HepG2 (cell line): ENCODE data around the gene GLO1. TPM values are rescaled to one million over a fixed set of nuclear protein-coding genes. Genes with fewer than 3 reads are reported as not detected.

Experiments
- CBX5 ChIP-seq: sonication (generic); formaldehyde crosslinking; IDR thresholded peaks from 2 replicates; pipeline ENCODE4 v1.4.0; 2020; ENCODE audit warnings: missing genetic modification reagents, borderline replicate concordance
- EEA1 ChIP-seq: sonication (generic); formaldehyde crosslinking; IDR thresholded peaks from 2 replicates; pipeline ENCODE4 v1.5.1; 2020; ENCODE audit warnings: mild to moderate bottlenecking, missing genetic modification reagents, borderline replicate concordance
- ELF3 ChIP-seq: IDR thresholded peaks from 2 replicates; pipeline ENCODE4 v1.6.1; 2016; ENCODE audit warnings: missing genetic modification reagents, missing compliant biosample characterization
- JDP2 ChIP-seq: sonication (generic); formaldehyde crosslinking; IDR thresholded peaks from 2 replicates; pipeline ENCODE4 v1.8.1; 2022; ENCODE audit warnings: missing genetic modification reagents, borderline replicate concordance
- KLF16 ChIP-seq, 2 experiments: sonication (generic) in 1 of 2; formaldehyde crosslinking in 1 of 2; IDR thresholded peaks; 2 replicates each; pipeline versions ENCODE4 v1.6.1 to v1.8.0; 2016 to 2023; ENCODE audit warnings: missing genetic modification reagents in 2 of 2, missing compliant biosample characterization in 1 of 2
- MIER2 ChIP-seq: IDR thresholded peaks from 2 replicates; pipeline ENCODE4 v1.6.1; 2016; ENCODE audit warnings: missing biosample characterization, missing genetic modification reagents
- PAX8 ChIP-seq: sonication (generic); formaldehyde crosslinking; IDR thresholded peaks from 2 replicates; pipeline ENCODE4 v1.8.0; 2022; ENCODE audit warnings: mild to moderate bottlenecking, missing genetic modification reagents, borderline replicate concordance
- PAXIP1 ChIP-seq: sonication (generic); formaldehyde crosslinking; conservative IDR thresholded peaks from 2 replicates; pipeline ENCODE4 v1.4.0; 2020; ENCODE audit warnings: mild to moderate bottlenecking, missing genetic modification reagents, moderate library complexity
- PHF5A ChIP-seq: IDR thresholded peaks from one replicate; pipeline ENCODE4 v1.6.1; 2018; ENCODE audit warnings: low read depth, missing genetic modification reagents; ENCODE audit not compliant: unreplicated experiment
- POLR2AphosphoS2 ChIP-seq: IDR thresholded peaks from 2 replicates; pipeline ENCODE4 v1.6.1; 2011; ENCODE audit warnings: low read depth, low read length, improper control_type of control experiment
- RFX3 ChIP-seq: IDR thresholded peaks from 2 replicates; pipeline ENCODE4 v1.6.1; 2016; ENCODE audit warnings: missing biosample characterization, missing genetic modification reagents
- SOX5 ChIP-seq: IDR thresholded peaks from 2 replicates; pipeline ENCODE4 v1.6.1; 2016; ENCODE audit warnings: borderline replicate concordance
- TCF12 ChIP-seq, 2 experiments: fragments of 450-650 bp in 1 of 2; sonication (generic) in 1 of 2; formaldehyde crosslinking in 1 of 2; IDR thresholded peaks; 2 replicates each; pipeline versions ENCODE4 v1.6.1 to v1.8.0; 2017 to 2022; ENCODE audit warnings: antibody characterized with exemption in 1 of 2, mild to moderate bottlenecking in 1 of 2, missing genetic modification reagents in 1 of 2, moderate library complexity in 1 of 2
- TEAD2 ChIP-seq: sonication (generic); formaldehyde crosslinking; IDR thresholded peaks from 2 replicates; pipeline ENCODE4 v1.9.0; 2021; ENCODE audit warnings: missing genetic modification reagents
- TEF ChIP-seq: sonication (generic); formaldehyde crosslinking; IDR thresholded peaks from 2 replicates; pipeline ENCODE4 v1.5.0; 2020; ENCODE audit warnings: missing genetic modification reagents
- ZNF446 ChIP-seq: sonication (generic); formaldehyde crosslinking; IDR thresholded peaks from 2 replicates; pipeline ENCODE4 v1.5.0; 2020; ENCODE audit warnings: mild to moderate bottlenecking, missing genetic modification reagents
- ZSCAN12 ChIP-seq: sonication (generic); formaldehyde crosslinking; IDR thresholded peaks from 2 replicates; pipeline ENCODE4 v1.9.0; 2021; ENCODE audit warnings: mild to moderate bottlenecking, missing genetic modification reagents
- polyA plus RNA-seq, 8 experiments: library from polyadenylated mRNA; depleted of rRNA in 3 of 8; stranded (reverse) in 7 of 8; unstranded in 1 of 8; fragments of >200 nt; fragmentation: Illumina TruSeq in 4 of 8; extraction: Trizol in 4 of 8; gene quantifications; 2 replicates each; pipeline versions ENCODE4 v1.2.1 to v1.2.3, GENCODE V29; 2011 to 2016; ENCODE audit warnings: low read depth in 4 of 8, missing spikeins in 1 of 8, mixed read lengths in 1 of 8; ENCODE audit not compliant: insufficient read depth in 1 of 8
- total RNA-seq, 5 experiments: library from RNA; depleted of rRNA; stranded (reverse); fragments of >200 nt; fragmentation: Illumina TruSeq; extraction: Trizol; gene quantifications; 2 replicates each; pipeline ENCODE4 v1.2.3, GENCODE V29; 2016; ENCODE audit warnings: low read depth in 1 of 5
- TF ChIP-seq, protein P1 (sequence below): sonication (generic); formaldehyde crosslinking; IDR thresholded peaks from 2 replicates; pipeline ENCODE4 v1.4.0; 2020; ENCODE audit warnings: missing genetic modification reagents, mild to moderate bottlenecking, borderline replicate concordance
- TF ChIP-seq, protein P2 (sequence below): sonication (generic); formaldehyde crosslinking; IDR thresholded peaks from 2 replicates; pipeline ENCODE4 v1.5.0; 2020; ENCODE audit warnings: mild to moderate bottlenecking, missing genetic modification reagents, borderline replicate concordance

Gene GLO1
- total and polyA plus RNA-seq, 2 of the 13 experiments (the other 11 are each of a cell fraction or from before 2014, with no cell fraction given), result 77.1 to 177 TPM

DNA sequence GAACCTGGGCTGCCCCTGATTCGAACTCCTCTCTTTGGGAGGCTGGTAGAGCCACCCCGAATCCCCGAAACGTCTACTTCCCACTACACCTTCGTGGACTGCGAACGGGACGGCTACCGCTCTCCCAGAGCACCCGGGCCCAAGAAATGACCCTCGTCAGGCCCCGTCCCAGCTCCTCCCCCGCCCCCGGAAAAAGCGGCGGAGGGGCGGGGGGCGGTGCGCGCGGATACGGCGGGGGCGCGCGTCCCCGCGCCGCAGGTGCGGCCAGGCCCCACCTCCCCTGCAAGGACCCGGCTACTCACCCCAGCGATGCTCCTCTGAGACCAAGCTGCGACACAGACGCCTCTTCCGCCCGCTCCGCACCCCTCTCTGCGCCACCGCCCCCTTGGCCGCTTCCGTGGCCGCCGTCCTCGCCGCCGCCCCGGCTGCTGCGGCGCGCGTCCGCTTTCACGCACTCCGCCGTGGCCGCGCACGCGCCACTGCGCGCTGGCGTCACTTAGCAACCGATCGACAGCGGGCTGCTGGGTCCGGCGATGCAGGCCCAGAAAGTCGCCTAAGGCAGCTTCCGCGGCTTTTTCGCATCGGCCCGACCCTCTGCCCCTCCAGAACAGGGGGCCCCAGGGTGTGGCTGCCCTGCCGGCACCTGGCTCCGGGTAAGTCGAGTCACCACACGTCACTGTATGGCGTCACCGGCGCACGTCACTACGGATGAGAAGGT, 63.3 kb downstream of the GLO1 start, which contains the start of gene BTBD9 (continued):
- TF ChIP-seq PAXIP1 (CRISPR knock-in tag), result 0 out of 2 replicates have a peak, but pooled peaks have one; percentile 36
- TF ChIP-seq ELF3 (CRISPR knock-in tag), result 0 out of 2 replicates have a peak, but pooled peaks have one; percentile 27
- TF ChIP-seq MIER2 (CRISPR knock-in tag), result no peak
- TF ChIP-seq POLR2AphosphoS2, result no peak
- peak; percentile 65; the same call in 1 of the 2 replicates for TF ChIP-seq RFX3
- TF ChIP-seq, protein P1, sequence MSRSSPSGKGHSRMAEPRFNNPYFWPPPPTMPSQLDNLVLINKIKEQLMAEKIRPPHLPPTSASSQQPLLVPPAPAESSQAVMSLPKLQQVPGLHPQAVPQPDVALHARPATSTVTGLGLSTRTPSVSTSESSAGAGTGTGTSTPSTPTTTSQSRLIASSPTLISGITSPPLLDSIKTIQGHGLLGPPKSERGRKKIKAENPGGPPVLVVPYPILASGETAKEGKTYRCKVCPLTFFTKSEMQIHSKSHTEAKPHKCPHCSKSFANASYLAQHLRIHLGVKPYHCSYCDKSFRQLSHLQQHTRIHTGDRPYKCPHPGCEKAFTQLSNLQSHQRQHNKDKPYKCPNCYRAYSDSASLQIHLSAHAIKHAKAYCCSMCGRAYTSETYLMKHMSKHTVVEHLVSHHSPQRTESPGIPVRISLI (CRISPR knock-in tag), result no peak
- no peak for TF ChIP-seq TEAD2 (CRISPR knock-in tag)
- no peak for TF ChIP-seq JDP2
- TF ChIP-seq TCF12 (IDR thresholded peaks at IDR 0.05), result no peak
- peak; percentile 51; the same call in 1 of the 2 replicates for TF ChIP-seq TCF12 (CRISPR knock-in tag; IDR thresholded peaks at IDR 0.05)
- no peak; the same call in 1 of the 2 replicates for TF ChIP-seq PAX8 (CRISPR knock-in tag)
- TF ChIP-seq, protein P2, sequence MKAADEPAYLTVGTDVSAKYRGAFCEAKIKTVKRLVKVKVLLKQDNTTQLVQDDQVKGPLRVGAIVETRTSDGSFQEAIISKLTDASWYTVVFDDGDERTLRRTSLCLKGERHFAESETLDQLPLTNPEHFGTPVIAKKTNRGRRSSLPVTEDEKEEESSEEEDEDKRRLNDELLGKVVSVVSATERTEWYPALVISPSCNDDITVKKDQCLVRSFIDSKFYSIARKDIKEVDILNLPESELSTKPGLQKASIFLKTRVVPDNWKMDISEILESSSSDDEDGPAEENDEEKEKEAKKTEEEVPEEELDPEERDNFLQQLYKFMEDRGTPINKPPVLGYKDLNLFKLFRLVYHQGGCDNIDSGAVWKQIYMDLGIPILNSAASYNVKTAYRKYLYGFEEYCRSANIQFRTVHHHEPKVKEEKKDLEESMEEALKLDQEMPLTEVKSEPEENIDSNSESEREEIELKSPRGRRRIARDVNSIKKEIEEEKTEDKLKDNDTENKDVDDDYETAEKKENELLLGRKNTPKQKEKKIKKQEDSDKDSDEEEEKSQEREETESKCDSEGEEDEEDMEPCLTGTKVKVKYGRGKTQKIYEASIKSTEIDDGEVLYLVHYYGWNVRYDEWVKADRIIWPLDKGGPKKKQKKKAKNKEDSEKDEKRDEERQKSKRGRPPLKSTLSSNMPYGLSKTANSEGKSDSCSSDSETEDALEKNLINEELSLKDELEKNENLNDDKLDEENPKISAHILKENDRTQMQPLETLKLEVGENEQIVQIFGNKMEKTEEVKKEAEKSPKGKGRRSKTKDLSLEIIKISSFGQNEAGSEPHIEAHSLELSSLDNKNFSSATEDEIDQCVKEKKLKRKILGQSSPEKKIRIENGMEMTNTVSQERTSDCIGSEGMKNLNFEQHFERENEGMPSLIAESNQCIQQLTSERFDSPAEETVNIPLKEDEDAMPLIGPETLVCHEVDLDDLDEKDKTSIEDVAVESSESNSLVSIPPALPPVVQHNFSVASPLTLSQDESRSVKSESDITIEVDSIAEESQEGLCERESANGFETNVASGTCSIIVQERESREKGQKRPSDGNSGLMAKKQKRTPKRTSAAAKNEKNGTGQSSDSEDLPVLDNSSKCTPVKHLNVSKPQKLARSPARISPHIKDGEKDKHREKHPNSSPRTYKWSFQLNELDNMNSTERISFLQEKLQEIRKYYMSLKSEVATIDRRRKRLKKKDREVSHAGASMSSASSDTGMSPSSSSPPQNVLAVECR (CRISPR knock-in tag), result peak; percentile 83
- TF ChIP-seq ZNF446, result peak; percentile 78; the same call in 1 of the 2 replicates
- no peak for TF ChIP-seq PHF5A (CRISPR knock-in tag)
- TF ChIP-seq ZSCAN12, result 0 out of 2 replicates have a peak, but pooled peaks have one; percentile 4
- no peak for TF ChIP-seq EEA1
- no peak; the same call in 1 of the 2 replicates for TF ChIP-seq CBX5 (CRISPR knock-in tag)
- TF ChIP-seq TEF (CRISPR knock-in tag), result no peak
- peak in 1 of 2 experiments; percentile 52; a peak in 1 of 4 replicates for TF ChIP-seq KLF16 (CRISPR knock-in tag; IDR thresholded peaks at IDR 0.05)
- no peak; the same call in 1 of the 2 replicates for TF ChIP-seq SOX5
